ENCODE measurements around the gene FBN1. TPM values are rescaled to one million over a fixed set of nuclear protein-coding genes. Genes with fewer than 3 reads are reported as not detected.

FBN1 gene
- total RNA-seq, 2 experiments from 2014 or later = 0.56 to 0.59 TPM

GRCh38 chr15:48616216-48616615 is 29.3 kb downstream of the FBN1 start:
- Mint-ChIP-seq H3K4me3 (no peak overlapping the region), H3K27ac (no peak overlapping the region), H3K36me3 (ENCODE audit: low read depth) (no peaks in the 10 kb centered on the region), H3K9me3 (ENCODE audit: low read depth) (no peaks in the 10 kb centered on the region), H3K27me3 (no peaks in the 10 kb centered on the region), H3K4me1 (no peaks in the 10 kb centered on the region)
- POLR2A ChIA-PET = interaction anchor here (0.6 to 0.7 kb wide), 2 partner anchors 21 to 48 kb away, joined by 3 to 4 read pairs; no protein-coding TSS in a partner anchor
- intact Hi-C loops (cut with DNase I, micrococcal nuclease) = no loop called here
- ATAC-seq (no peak), DNase-seq (no peak)
- CTCF ChIA-PET = interaction anchor here (0.6 kb wide), 1 partner anchor 21 kb away, joined by 3 read pairs; no protein-coding TSS in a partner anchor

- Mint-ChIP-seq H3K9me3 (ENCODE audit: low read depth) (no peaks in the 10 kb centered on the region), H3K27ac (no peak overlapping the region), H3K36me3 (ENCODE audit: low read depth) (no peaks in the 10 kb centered on the region), H3K4me3 (no peak overlapping the region), H3K27me3 (no peaks in the 10 kb centered on the region), H3K4me1 (no peaks in the 10 kb centered on the region)
- ATAC-seq (no peak), DNase-seq (no peak)
- intact Hi-C loops (cut with DNase I, micrococcal nuclease) = no loop called here
- CTCF ChIA-PET = interaction anchor here (1.0 to 2.2 kb wide), 2 partner anchors 15 to 361 kb away, joined by 3 to 6 read pairs; no protein-coding TSS in a partner anchor
- POLR2A ChIA-PET = no interaction called here
Measured at GRCh38 chr15:48614051-48614450, 31.5 kb downstream of the FBN1 start.

- DNase-seq (no peak), ATAC-seq (no peak)
- Mint-ChIP-seq H3K27ac (no peak overlapping the region), H3K4me1 (no peaks in the 10 kb centered on the region), H3K4me3 (no peak overlapping the region), H3K36me3 (ENCODE audit: low read depth) (no peaks in the 10 kb centered on the region), H3K9me3 (ENCODE audit: low read depth) (no peaks in the 10 kb centered on the region), H3K27me3 (no peaks in the 10 kb centered on the region)
- CTCF ChIA-PET = interaction anchor here (0.7 kb wide), 1 partner anchor 28 kb away, joined by 3 read pairs; no protein-coding TSS in a partner anchor
- POLR2A ChIA-PET = no interaction called here
- intact Hi-C loops (cut with DNase I, micrococcal nuclease) = no loop called here
Measured at GRCh38 chr15:48609486-48609885, 36.0 kb downstream of the FBN1 start.

- Mint-ChIP-seq H3K27ac (no peak overlapping the region), H3K4me3 (no peak overlapping the region), H3K27me3 (no peaks in the 10 kb centered on the region), H3K36me3 (ENCODE audit: low read depth) (no peaks in the 10 kb centered on the region), H3K4me1 (no peaks in the 10 kb centered on the region), H3K9me3 (ENCODE audit: low read depth) (no peaks in the 10 kb centered on the region)
- DNase-seq (no peak), ATAC-seq (no peak)
- intact Hi-C loops (cut with DNase I, micrococcal nuclease) = no loop called here
- ChIA-PET POLR2A (no interaction called here), CTCF (no interaction called here)
Measured at GRCh38 chr15:48607846-48608245, 37.7 kb downstream of the FBN1 start.

- ChIA-PET POLR2A (no interaction called here), CTCF (no interaction called here)
- H3K9me3 Mint-ChIP-seq (ENCODE audit: low read depth) = no peaks in the 10 kb centered on the region
- H3K36me3 Mint-ChIP-seq (ENCODE audit: low read depth) = no peaks in the 10 kb centered on the region
- H3K4me3 Mint-ChIP-seq = no peak overlapping the region
- DNase-seq = no peak
- intact Hi-C loops (cut with DNase I, micrococcal nuclease) = no loop called here
- H3K27me3 Mint-ChIP-seq = peaks cover 4% of the 10 kb centered on the region
- no peak for ATAC-seq
- no peak overlapping the region for H3K27ac Mint-ChIP-seq
- H3K4me1 Mint-ChIP-seq = no peaks in the 10 kb centered on the region
Measured at GRCh38 chr15:48604567-48604966, 40.9 kb downstream of the FBN1 start.

GRCh38 chr15:48603922-48604321 is 41.6 kb downstream of the FBN1 start:
- intact Hi-C loops (cut with DNase I, micrococcal nuclease) = no loop called here
- peaks cover 4% of the 10 kb centered on the region for H3K27me3 Mint-ChIP-seq
- POLR2A ChIA-PET = no interaction called here
- H3K4me1 Mint-ChIP-seq = no peaks in the 10 kb centered on the region
- no peak overlapping the region for H3K27ac Mint-ChIP-seq
- ATAC-seq (no peak), DNase-seq (no peak)
- no peaks in the 10 kb centered on the region for H3K36me3 Mint-ChIP-seq (ENCODE audit: low read depth)
- no peak overlapping the region for H3K4me3 Mint-ChIP-seq
- CTCF ChIA-PET = no interaction called here
- H3K9me3 Mint-ChIP-seq (ENCODE audit: low read depth) = no peaks in the 10 kb centered on the region

GRCh38 chr15:48603123-48603500 is 42.4 kb downstream of the FBN1 start:
- intact Hi-C loops (cut with DNase I, micrococcal nuclease) = no loop called here
- Mint-ChIP-seq H3K36me3 (ENCODE audit: low read depth) (no peaks in the 10 kb centered on the region), H3K9me3 (ENCODE audit: low read depth) (no peaks in the 10 kb centered on the region), H3K4me1 (no peaks in the 10 kb centered on the region), H3K4me3 (no peak overlapping the region), H3K27me3 (peaks cover 4% of the 10 kb centered on the region), H3K27ac (no peak overlapping the region)
- ChIA-PET CTCF (interaction anchor here (0.6 kb wide), 1 partner anchor 18 kb away, joined by 3 read pairs; no protein-coding TSS in a partner anchor), POLR2A (no interaction called here)
- ATAC-seq (no peak), DNase-seq (no peak)

GRCh38 chr15:48602358-48603122 is 43.0 kb downstream of the FBN1 start:
- Mint-ChIP-seq H3K27me3 (peaks cover 4% of the 10 kb centered on the region), H3K36me3 (ENCODE audit: low read depth) (no peaks in the 10 kb centered on the region)
- no peak for DNase-seq

GRCh38 chr15:48601095-48601494 is 44.4 kb downstream of the FBN1 start:
- CTCF ChIA-PET = no interaction called here
- no peak for ATAC-seq
- Mint-ChIP-seq H3K4me3 (no peak overlapping the region), H3K27ac (no peak overlapping the region), H3K36me3 (ENCODE audit: low read depth) (no peaks in the 10 kb centered on the region), H3K9me3 (ENCODE audit: low read depth) (no peaks in the 10 kb centered on the region), H3K27me3 (peaks cover 4% of the 10 kb centered on the region), H3K4me1 (no peaks in the 10 kb centered on the region)
- intact Hi-C loops (cut with DNase I, micrococcal nuclease) = no loop called here
- POLR2A ChIA-PET = no interaction called here
- DNase-seq = no peak

More at GRCh38 chr15:48602358-48603122, 43.0 kb downstream of the FBN1 start:
- ChIA-PET CTCF (interaction anchor here (0.6 kb wide), 1 partner anchor 18 kb away, joined by 3 read pairs; no protein-coding TSS in a partner anchor), POLR2A (no interaction called here)
- Mint-ChIP-seq H3K27ac (no peak overlapping the region), H3K4me3 (no peak overlapping the region), H3K4me1 (no peaks in the 10 kb centered on the region), H3K9me3 (ENCODE audit: low read depth) (no peaks in the 10 kb centered on the region)
- intact Hi-C loops (cut with DNase I, micrococcal nuclease) = no loop called here
- ATAC-seq = no peak

- H3K4me3 Mint-ChIP-seq = no peak overlapping the region
- peaks cover under 1% of the 10 kb centered on the region for H3K27me3 Mint-ChIP-seq
- H3K27ac Mint-ChIP-seq = no peak overlapping the region
- intact Hi-C loops (cut with DNase I, micrococcal nuclease) = loop anchor here in 1 of 2 experiments (10.0 kb wide), 1 partner anchor 62 kb away; no protein-coding TSS in a partner anchor
- H3K4me1 Mint-ChIP-seq = no peaks in the 10 kb centered on the region
- no peaks in the 10 kb centered on the region for H3K9me3 Mint-ChIP-seq (ENCODE audit: low read depth)
- POLR2A ChIA-PET = no interaction called here
- ATAC-seq = no peak
- CTCF ChIA-PET = no interaction called here
- H3K36me3 Mint-ChIP-seq (ENCODE audit: low read depth) = no peaks in the 10 kb centered on the region
- DNase-seq = no peak
Measured at GRCh38 chr15:48596841-48597240, 48.7 kb downstream of the FBN1 start.

GRCh38 chr15:48596415-48596814 is 49.1 kb downstream of the FBN1 start:
- Mint-ChIP-seq H3K4me1 (no peaks in the 10 kb centered on the region), H3K27ac (no peak overlapping the region), H3K9me3 (ENCODE audit: low read depth) (no peaks in the 10 kb centered on the region), H3K4me3 (no peak overlapping the region), H3K27me3 (no peaks in the 10 kb centered on the region), H3K36me3 (ENCODE audit: low read depth) (no peaks in the 10 kb centered on the region)
- ChIA-PET POLR2A (no interaction called here), CTCF (no interaction called here)
- DNase-seq (no peak), ATAC-seq (no peak)
- intact Hi-C loops (cut with DNase I, micrococcal nuclease) = loop anchor here in 1 of 2 experiments (10.0 kb wide), 1 partner anchor 62 kb away; no protein-coding TSS in a partner anchor

GRCh38 chr15:48595981-48596380 is 49.5 kb downstream of the FBN1 start:
- Mint-ChIP-seq H3K27me3 (no peaks in the 10 kb centered on the region), H3K4me3 (no peak overlapping the region), H3K27ac (no peak overlapping the region), H3K36me3 (ENCODE audit: low read depth) (no peaks in the 10 kb centered on the region), H3K9me3 (ENCODE audit: low read depth) (no peaks in the 10 kb centered on the region), H3K4me1 (no peaks in the 10 kb centered on the region)
- CTCF ChIA-PET = no interaction called here
- ATAC-seq = no peak
- DNase-seq = no peak
- intact Hi-C loops (cut with DNase I, micrococcal nuclease) = loop anchor here in 1 of 2 experiments (10.0 kb wide), 1 partner anchor 61 kb away; no protein-coding TSS in a partner anchor
- POLR2A ChIA-PET = no interaction called here

Data from activated CD4-positive, alpha-beta T cell treated with anti-CD3 and anti-CD28 coated beads for 36 hours (primary cell).